ENCODE measurements around the gene MAN2A2. TPM values are rescaled to one million over a fixed set of nuclear protein-coding genes. Genes with fewer than 3 reads are reported as not detected.

The MAN2A2 gene
- total RNA-seq, 1 donor from 2014 or later, result 18.5 TPM

DNA sequence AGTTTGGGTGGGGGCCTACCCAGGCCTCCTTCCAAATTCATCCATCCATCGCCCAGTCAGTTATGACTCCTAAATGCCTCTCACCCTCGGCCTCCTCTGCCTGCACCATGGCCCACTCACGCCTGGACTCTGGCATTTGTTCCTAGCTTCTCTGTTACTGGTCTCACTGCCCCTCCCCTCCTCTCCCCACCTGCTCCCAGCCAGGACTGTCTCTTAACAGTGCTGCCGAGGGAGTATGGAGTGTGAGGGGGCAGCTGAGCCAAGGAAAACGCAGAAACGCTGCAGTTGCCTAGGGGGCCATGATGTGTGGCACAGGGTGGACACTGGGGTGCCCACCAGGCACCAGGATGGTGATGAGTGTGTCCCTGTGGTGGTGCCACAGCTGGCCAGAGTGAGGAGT lies 54.7 kb downstream of the MAN2A2 start:
- peak overlapping the region; percentile 79 for H3K4me3 Mint-ChIP-seq (ENCODE audit: unreplicated experiment)

DNA sequence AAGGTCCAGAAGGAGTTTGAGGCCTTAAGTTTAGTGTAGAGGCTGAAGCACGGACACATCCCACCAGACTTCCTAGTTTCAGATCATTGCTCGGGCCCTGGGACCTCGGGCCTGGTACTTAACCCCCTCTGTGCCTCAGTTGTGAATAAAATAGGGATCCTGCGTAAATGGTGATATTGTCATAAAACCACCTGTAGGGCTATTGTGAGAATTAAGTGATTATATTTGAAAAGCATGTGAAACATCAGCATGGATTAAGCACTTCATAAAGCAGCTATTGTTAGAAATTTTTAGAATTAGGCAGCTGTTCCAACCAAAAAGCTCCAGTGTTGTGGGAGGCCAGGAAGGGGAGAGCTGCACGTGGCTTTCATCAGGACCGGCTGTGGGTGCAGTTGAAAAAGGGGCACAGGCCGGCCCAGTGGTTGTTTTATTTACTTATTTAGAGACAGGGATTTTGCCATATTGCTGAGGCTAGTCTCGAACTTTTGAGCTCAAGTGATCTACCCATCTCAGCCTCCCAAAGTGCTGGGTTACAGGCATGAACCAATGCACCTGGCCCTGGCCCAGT lies 56.0 kb downstream of the MAN2A2 start:
- peaks cover 26% of the 10 kb centered on the region for H3K4me1 ChIP-seq (ENCODE audit: insufficient read depth, low read length)
- no peak overlapping the region for H3K9ac ChIP-seq (ENCODE audit: low read length)
- H3K9me3 ChIP-seq (ENCODE audit: insufficient read depth, low read depth, low read length), result no peaks in the 10 kb centered on the region
- H3K27ac Mint-ChIP-seq (ENCODE audit: unreplicated experiment), result no peak overlapping the region
- H3K36me3 Mint-ChIP-seq (ENCODE audit: low read depth, unreplicated experiment), result peaks cover 7% of the 10 kb centered on the region
- peaks cover 5% of the 10 kb centered on the region for H3K36me3 ChIP-seq (ENCODE audit: insufficient read depth, low read length)
- no peaks in the 10 kb centered on the region for H3K4me1 Mint-ChIP-seq (ENCODE audit: low read depth, unreplicated experiment)
- H3K9me3 Mint-ChIP-seq (ENCODE audit: unreplicated experiment), result no peaks in the 10 kb centered on the region
- H3K79me2 ChIP-seq (ENCODE audit: insufficient read depth, low read length), result peaks cover 3% of the 10 kb centered on the region
- no peak overlapping the region for H3K4me2 ChIP-seq (ENCODE audit: low read length)
- TF ChIP-seq, protein P1, sequence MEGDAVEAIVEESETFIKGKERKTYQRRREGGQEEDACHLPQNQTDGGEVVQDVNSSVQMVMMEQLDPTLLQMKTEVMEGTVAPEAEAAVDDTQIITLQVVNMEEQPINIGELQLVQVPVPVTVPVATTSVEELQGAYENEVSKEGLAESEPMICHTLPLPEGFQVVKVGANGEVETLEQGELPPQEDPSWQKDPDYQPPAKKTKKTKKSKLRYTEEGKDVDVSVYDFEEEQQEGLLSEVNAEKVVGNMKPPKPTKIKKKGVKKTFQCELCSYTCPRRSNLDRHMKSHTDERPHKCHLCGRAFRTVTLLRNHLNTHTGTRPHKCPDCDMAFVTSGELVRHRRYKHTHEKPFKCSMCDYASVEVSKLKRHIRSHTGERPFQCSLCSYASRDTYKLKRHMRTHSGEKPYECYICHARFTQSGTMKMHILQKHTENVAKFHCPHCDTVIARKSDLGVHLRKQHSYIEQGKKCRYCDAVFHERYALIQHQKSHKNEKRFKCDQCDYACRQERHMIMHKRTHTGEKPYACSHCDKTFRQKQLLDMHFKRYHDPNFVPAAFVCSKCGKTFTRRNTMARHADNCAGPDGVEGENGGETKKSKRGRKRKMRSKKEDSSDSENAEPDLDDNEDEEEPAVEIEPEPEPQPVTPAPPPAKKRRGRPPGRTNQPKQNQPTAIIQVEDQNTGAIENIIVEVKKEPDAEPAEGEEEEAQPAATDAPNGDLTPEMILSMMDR (IDR thresholded peaks at IDR 0.05; ENCODE audit: insufficient read depth, low read depth, low read length), result no peak
- no peak for TF ChIP-seq EZH2 (IDR thresholded peaks at IDR 0.05; ENCODE audit: insufficient read depth, low read length)
- H4K20me1 ChIP-seq (ENCODE audit: insufficient read depth, low read length), result peaks cover 5% of the 10 kb centered on the region
- no peak for FAIRE-seq
- no peak for DNase-seq (ENCODE audit: low read depth)
- H3K27ac ChIP-seq (ENCODE audit: low read depth, low read length), result no peak overlapping the region
- H3K27me3 Mint-ChIP-seq (ENCODE audit: low read depth, unreplicated experiment), result no peaks in the 10 kb centered on the region
- no peak overlapping the region for H3K4me3 Mint-ChIP-seq (ENCODE audit: unreplicated experiment)
- no peak overlapping the region for H2AFZ ChIP-seq (ENCODE audit: low read depth, low read length)
- H3K4me3 ChIP-seq (ENCODE audit: insufficient read depth, low read depth, low read length), result no peak overlapping the region
- H3K27me3 ChIP-seq (ENCODE audit: insufficient read depth, low read length), result no peaks in the 10 kb centered on the region

More for the DNA sequence above, 54.7 kb downstream of the MAN2A2 start:
- Histone ChIP-seq H3K9ac (ENCODE audit: low read length) (peak overlapping the region; percentile 74), H3K9me3 (ENCODE audit: insufficient read depth, low read depth, low read length) (no peaks in the 10 kb centered on the region), H2AFZ (ENCODE audit: low read depth, low read length) (peak overlapping the region; percentile 79), H3K27me3 (ENCODE audit: insufficient read depth, low read length) (no peaks in the 10 kb centered on the region), H3K79me2 (ENCODE audit: insufficient read depth, low read length) (peaks cover 3% of the 10 kb centered on the region), H3K4me3 (ENCODE audit: insufficient read depth, low read depth, low read length) (no peak overlapping the region), H3K27ac (ENCODE audit: low read depth, low read length) (no peak overlapping the region), H4K20me1 (ENCODE audit: insufficient read depth, low read length) (peaks cover 5% of the 10 kb centered on the region), H3K4me1 (ENCODE audit: insufficient read depth, low read length) (peaks cover 26% of the 10 kb centered on the region), H3K36me3 (ENCODE audit: insufficient read depth, low read length) (peaks cover 13% of the 10 kb centered on the region), H3K4me2 (ENCODE audit: low read length) (peak overlapping the region; percentile 96)
- H3K4me1 Mint-ChIP-seq (ENCODE audit: low read depth, unreplicated experiment), result no peaks in the 10 kb centered on the region
- DNase-seq (ENCODE audit: low read depth), result no peak
- H3K27me3 Mint-ChIP-seq (ENCODE audit: low read depth, unreplicated experiment), result no peaks in the 10 kb centered on the region
- no peak for FAIRE-seq
- peak overlapping the region; percentile 9 for H3K27ac Mint-ChIP-seq (ENCODE audit: unreplicated experiment)
- no peaks in the 10 kb centered on the region for H3K9me3 Mint-ChIP-seq (ENCODE audit: unreplicated experiment)
- peaks cover 10% of the 10 kb centered on the region for H3K36me3 Mint-ChIP-seq (ENCODE audit: low read depth, unreplicated experiment)
- TF ChIP-seq, protein P1 (IDR thresholded peaks at IDR 0.05; ENCODE audit: insufficient read depth, low read depth, low read length), result no peak
- TF ChIP-seq EZH2 (IDR thresholded peaks at IDR 0.05; ENCODE audit: insufficient read depth, low read length), result no peak

DNA sequence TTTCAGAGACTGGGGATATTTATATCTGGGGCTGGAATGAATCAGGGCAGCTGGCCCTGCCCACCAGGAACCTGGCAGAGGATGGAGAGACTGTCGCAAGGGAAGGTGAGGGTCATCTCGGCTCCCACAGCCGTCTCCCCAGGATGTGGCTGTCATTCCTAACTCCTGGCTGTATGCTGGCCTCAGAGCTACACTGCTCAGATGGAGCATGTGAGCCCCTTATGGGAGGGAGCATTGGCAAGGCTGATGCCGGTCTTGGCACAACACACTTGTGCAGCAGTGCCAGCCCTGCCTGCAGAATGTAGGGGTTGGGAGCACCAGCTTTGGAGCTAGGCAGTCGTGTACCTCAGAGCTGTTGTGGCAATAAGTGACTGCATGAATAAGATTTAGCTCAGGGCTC lies 56.8 kb downstream of the MAN2A2 start:
- H3K27me3 ChIP-seq (ENCODE audit: insufficient read depth, low read length), result no peaks in the 10 kb centered on the region
- H4K20me1 ChIP-seq (ENCODE audit: insufficient read depth, low read length), result peaks cover 5% of the 10 kb centered on the region
- peaks cover 23% of the 10 kb centered on the region for H3K4me1 ChIP-seq (ENCODE audit: insufficient read depth, low read length)
- H3K36me3 Mint-ChIP-seq (ENCODE audit: low read depth, unreplicated experiment), result peaks cover 7% of the 10 kb centered on the region
- H3K4me3 ChIP-seq (ENCODE audit: insufficient read depth, low read depth, low read length), result no peak overlapping the region
- H3K27me3 Mint-ChIP-seq (ENCODE audit: low read depth, unreplicated experiment), result no peaks in the 10 kb centered on the region
- H3K9ac ChIP-seq (ENCODE audit: low read length), result no peak overlapping the region
- no peak for DNase-seq (ENCODE audit: low read depth)
- H3K9me3 Mint-ChIP-seq (ENCODE audit: unreplicated experiment), result no peaks in the 10 kb centered on the region
- H3K4me2 ChIP-seq (ENCODE audit: low read length), result no peak overlapping the region
- H3K4me3 Mint-ChIP-seq (ENCODE audit: unreplicated experiment), result no peak overlapping the region
- no peak for TF ChIP-seq EZH2 (IDR thresholded peaks at IDR 0.05; ENCODE audit: insufficient read depth, low read length)
- TF ChIP-seq, protein P1 (IDR thresholded peaks at IDR 0.05; ENCODE audit: insufficient read depth, low read depth, low read length), result no peak
- no peaks in the 10 kb centered on the region for H3K9me3 ChIP-seq (ENCODE audit: insufficient read depth, low read depth, low read length)
- H3K4me1 Mint-ChIP-seq (ENCODE audit: low read depth, unreplicated experiment), result no peaks in the 10 kb centered on the region
- peaks cover 3% of the 10 kb centered on the region for H3K79me2 ChIP-seq (ENCODE audit: insufficient read depth, low read length)
- FAIRE-seq, result no peak
- H2AFZ ChIP-seq (ENCODE audit: low read depth, low read length), result no peak overlapping the region
- peaks cover 5% of the 10 kb centered on the region for H3K36me3 ChIP-seq (ENCODE audit: insufficient read depth, low read length)
- H3K27ac Mint-ChIP-seq (ENCODE audit: unreplicated experiment), result no peak overlapping the region
- no peak overlapping the region for H3K27ac ChIP-seq (ENCODE audit: low read depth, low read length)
